Measurements from ENCODE around the gene EFNB3.

The EFNB3 gene

GRCh38 chr17:7740481-7741001, 35.5 kb downstream of the EFNB3 start:
- Histone ChIP-seq H3K4me2 (ENCODE audit: low read depth, low read length, poor library complexity, severe bottlenecking) (no peak overlapping the region), H2AFZ (ENCODE audit: low read length) (no peak overlapping the region)
- no peak for TF ChIP-seq CTCF (conservative IDR thresholded peaks at IDR 0.05; ENCODE audit: low read length)

GRCh38 chr17:7742729-7743128, 37.7 kb downstream of the EFNB3 start:
- no peaks in the 10 kb centered on the region for H3K27me3 ChIP-seq (ENCODE audit: insufficient read depth, low read length, poor library complexity, severe bottlenecking)
- no peaks in the 10 kb centered on the region for H3K36me3 ChIP-seq (ENCODE audit: insufficient read depth, low read length)
- H3K79me2 ChIP-seq (ENCODE audit: insufficient read depth, low read length), result no peaks in the 10 kb centered on the region
- no peak for TF ChIP-seq EZH2phosphoT487 (IDR thresholded peaks at IDR 0.05; ENCODE audit: borderline replicate concordance)
- no peak for TF ChIP-seq CTCF (conservative IDR thresholded peaks at IDR 0.05; ENCODE audit: low read length)
- no peaks in the 10 kb centered on the region for H3K9me2 ChIP-seq (replicated peaks; ENCODE audit: low read depth, low read length)
- no peak overlapping the region for H2AFZ ChIP-seq (ENCODE audit: low read length)
- no peak overlapping the region for H3K9ac ChIP-seq (ENCODE audit: low read depth, low read length, poor library complexity, severe bottlenecking)
- H3K4me1 ChIP-seq (ENCODE audit: insufficient read depth, low read length, poor library complexity, severe bottlenecking), result no peaks in the 10 kb centered on the region
- H3K4me3 ChIP-seq (ENCODE audit: low read length, poor library complexity, severe bottlenecking), result no peak overlapping the region
- no peak overlapping the region for H3K4me2 ChIP-seq (ENCODE audit: low read depth, low read length, poor library complexity, severe bottlenecking)
- no peaks in the 10 kb centered on the region for H4K20me1 ChIP-seq (ENCODE audit: insufficient read depth, low read length, poor library complexity, severe bottlenecking)
- no peaks in the 10 kb centered on the region for H3K9me3 ChIP-seq (ENCODE audit: insufficient read depth, low read depth, low read length)
- no peaks in the 10 kb centered on the region for H3F3A ChIP-seq (ENCODE audit: low read depth)

More at GRCh38 chr17:7740481-7741001, 35.5 kb downstream of the EFNB3 start:
- H4K20me1 ChIP-seq (ENCODE audit: insufficient read depth, low read length, poor library complexity, severe bottlenecking), result no peaks in the 10 kb centered on the region
- H3K27me3 ChIP-seq (ENCODE audit: insufficient read depth, low read length, poor library complexity, severe bottlenecking), result no peaks in the 10 kb centered on the region
- H3K79me2 ChIP-seq (ENCODE audit: insufficient read depth, low read length), result no peaks in the 10 kb centered on the region
- no peaks in the 10 kb centered on the region for H3F3A ChIP-seq (ENCODE audit: low read depth)
- H3K9me3 ChIP-seq (ENCODE audit: insufficient read depth, low read depth, low read length), result no peaks in the 10 kb centered on the region
- no peaks in the 10 kb centered on the region for H3K9me2 ChIP-seq (replicated peaks; ENCODE audit: low read depth, low read length)
- H3K36me3 ChIP-seq (ENCODE audit: insufficient read depth, low read length), result no peaks in the 10 kb centered on the region
- H3K4me1 ChIP-seq (ENCODE audit: insufficient read depth, low read length, poor library complexity, severe bottlenecking), result no peaks in the 10 kb centered on the region
- no peak overlapping the region for H3K4me3 ChIP-seq (ENCODE audit: low read length, poor library complexity, severe bottlenecking)
- no peak overlapping the region for H3K9ac ChIP-seq (ENCODE audit: low read depth, low read length, poor library complexity, severe bottlenecking)

GRCh38 chr17:7744416-7744815, 39.4 kb downstream of the EFNB3 start:
- Histone ChIP-seq H3K9me2 (replicated peaks; ENCODE audit: low read depth, low read length) (no peaks in the 10 kb centered on the region), H3K9ac (ENCODE audit: low read depth, low read length, poor library complexity, severe bottlenecking) (no peak overlapping the region), H3F3A (ENCODE audit: low read depth) (no peaks in the 10 kb centered on the region), H3K4me2 (ENCODE audit: low read depth, low read length, poor library complexity, severe bottlenecking) (no peak overlapping the region), H3K36me3 (ENCODE audit: insufficient read depth, low read length) (no peaks in the 10 kb centered on the region), H3K4me1 (ENCODE audit: insufficient read depth, low read length, poor library complexity, severe bottlenecking) (no peaks in the 10 kb centered on the region), H4K20me1 (ENCODE audit: insufficient read depth, low read length, poor library complexity, severe bottlenecking) (no peaks in the 10 kb centered on the region), H3K27me3 (ENCODE audit: insufficient read depth, low read length, poor library complexity, severe bottlenecking) (no peaks in the 10 kb centered on the region), H3K9me3 (ENCODE audit: insufficient read depth, low read depth, low read length) (no peaks in the 10 kb centered on the region), H3K4me3 (ENCODE audit: low read length, poor library complexity, severe bottlenecking) (no peak overlapping the region), H3K79me2 (ENCODE audit: insufficient read depth, low read length) (no peaks in the 10 kb centered on the region), H2AFZ (ENCODE audit: low read length) (peak overlapping the region; percentile 68; the same call in 1 of the 2 replicates)
- TF ChIP-seq CTCF (conservative IDR thresholded peaks at IDR 0.05; ENCODE audit: low read length), result no peak
- no peak for TF ChIP-seq EZH2phosphoT487 (IDR thresholded peaks at IDR 0.05; ENCODE audit: borderline replicate concordance)

Measured in Loucy (cell line).